Peyer's patch (tissue), 4 donors: Measurements from ENCODE around the gene KRT83.

Experiments
- POLR2A ChIP-seq, 2 donors: fragments of 450-650 bp; IDR thresholded peaks; one replicate each; pipeline ENCODE4 v1.5.1; 2017; ENCODE audit warnings: antibody characterized with exemption in 2 of 2, mild to moderate bottlenecking in 2 of 2, moderate library complexity in 2 of 2
- TF ChIP-seq, protein P1 (sequence below), 6 experiments: fragments of 450-650 bp in 4 of 6; fragments of 200-600 bp in 2 of 6; sonication (generic) in 1 of 6; IDR thresholded peaks; one replicate each; pipeline ENCODE4 v1.5.1; 2017 to 2019; ENCODE audit warnings: antibody characterized with exemption in 6 of 6, mild to moderate bottlenecking in 3 of 6, moderate library complexity in 1 of 6

DNA sequence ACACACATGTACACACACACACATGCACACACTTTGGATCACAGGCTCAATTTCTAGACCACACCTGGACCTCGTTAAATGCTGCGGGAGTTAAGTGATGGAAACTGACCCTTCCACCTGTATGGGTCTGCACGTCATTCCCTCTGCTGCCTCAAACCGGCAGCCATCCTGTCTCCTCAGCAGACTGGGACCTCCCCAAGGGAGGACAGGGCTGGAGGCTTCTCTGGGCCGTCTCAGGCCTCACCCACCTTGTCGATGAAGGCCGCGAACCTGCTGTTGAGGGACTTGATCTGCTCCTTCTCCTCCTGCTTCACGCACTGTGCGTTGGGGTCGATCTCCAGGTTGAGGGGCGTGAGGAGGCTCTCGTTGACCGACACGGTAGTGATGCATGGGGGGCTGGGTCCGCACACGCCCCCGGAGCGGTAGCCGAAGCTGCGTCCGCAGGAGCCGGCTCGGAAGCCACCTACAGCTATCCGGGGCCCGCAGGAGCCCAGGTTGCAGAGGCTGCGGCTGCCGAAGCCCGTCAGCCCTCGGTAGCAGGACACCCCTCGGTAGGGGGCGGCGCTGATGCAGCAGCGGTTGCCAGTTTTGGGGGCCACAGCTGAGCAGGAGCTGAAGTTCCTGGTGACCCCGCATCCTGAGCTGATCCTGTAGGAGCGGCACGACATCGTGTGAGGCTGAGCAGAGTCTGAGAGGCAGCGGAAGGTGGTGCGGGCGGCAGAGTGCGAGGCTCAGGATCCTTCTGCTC, 45.7 kb upstream of the KRT83 start, which contains the start of gene KRT85:
- TF ChIP-seq, protein P1, sequence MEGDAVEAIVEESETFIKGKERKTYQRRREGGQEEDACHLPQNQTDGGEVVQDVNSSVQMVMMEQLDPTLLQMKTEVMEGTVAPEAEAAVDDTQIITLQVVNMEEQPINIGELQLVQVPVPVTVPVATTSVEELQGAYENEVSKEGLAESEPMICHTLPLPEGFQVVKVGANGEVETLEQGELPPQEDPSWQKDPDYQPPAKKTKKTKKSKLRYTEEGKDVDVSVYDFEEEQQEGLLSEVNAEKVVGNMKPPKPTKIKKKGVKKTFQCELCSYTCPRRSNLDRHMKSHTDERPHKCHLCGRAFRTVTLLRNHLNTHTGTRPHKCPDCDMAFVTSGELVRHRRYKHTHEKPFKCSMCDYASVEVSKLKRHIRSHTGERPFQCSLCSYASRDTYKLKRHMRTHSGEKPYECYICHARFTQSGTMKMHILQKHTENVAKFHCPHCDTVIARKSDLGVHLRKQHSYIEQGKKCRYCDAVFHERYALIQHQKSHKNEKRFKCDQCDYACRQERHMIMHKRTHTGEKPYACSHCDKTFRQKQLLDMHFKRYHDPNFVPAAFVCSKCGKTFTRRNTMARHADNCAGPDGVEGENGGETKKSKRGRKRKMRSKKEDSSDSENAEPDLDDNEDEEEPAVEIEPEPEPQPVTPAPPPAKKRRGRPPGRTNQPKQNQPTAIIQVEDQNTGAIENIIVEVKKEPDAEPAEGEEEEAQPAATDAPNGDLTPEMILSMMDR (IDR thresholded peaks at IDR 0.05): no peak
- no peak for TF ChIP-seq POLR2A (IDR thresholded peaks at IDR 0.05)
